CD4-positive, alpha-beta T cell treated with Interleukin-1 beta for 1 hour (primary cell): Measurements from ENCODE around the gene MT1B.

Source experiments
- DNase-seq, 2 donors: peaks; one replicate each; pipeline ENCODE4 v3.0.0-alpha.2; 2020 to 2022

The MT1B gene

GRCh38 chr16:56689171-56689570 lies 37.5 kb downstream of the MT1B start:
- DNase-seq = no peak

DNA sequence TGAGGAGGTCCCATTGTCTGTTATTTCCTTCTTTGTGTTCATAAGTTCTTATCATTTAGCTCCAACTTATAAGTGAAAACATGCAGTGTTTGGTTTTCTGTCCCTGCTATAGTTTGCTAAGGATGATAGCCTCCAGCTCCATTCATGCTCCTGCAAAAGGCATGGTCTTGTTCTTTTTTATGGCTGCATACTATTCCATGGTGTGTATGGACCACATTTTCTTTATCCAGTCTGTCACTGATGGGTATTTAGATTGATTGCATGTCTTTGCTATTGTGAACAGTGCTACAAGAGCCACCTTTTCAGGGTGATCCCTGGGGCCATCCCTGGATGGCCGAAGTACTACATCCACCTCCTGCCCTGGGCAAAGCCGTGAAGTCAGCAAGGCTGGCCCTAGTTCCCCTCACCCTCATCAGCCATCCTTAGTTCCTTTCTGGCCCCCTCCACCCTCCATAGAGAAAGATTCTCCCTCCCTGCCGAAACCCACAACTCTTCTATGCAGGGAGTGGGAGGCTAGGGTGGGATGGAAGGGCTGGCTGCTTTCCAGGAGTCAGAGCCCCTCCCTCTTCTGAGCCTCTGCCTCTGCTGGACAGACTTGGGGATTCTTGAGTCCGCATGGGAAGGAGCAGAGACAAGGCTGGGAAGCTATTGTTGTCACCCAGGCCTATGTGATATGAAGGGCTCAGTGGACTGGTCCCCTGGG lies 38.9 kb downstream of the MT1B start:
- no peak for DNase-seq

DNA sequence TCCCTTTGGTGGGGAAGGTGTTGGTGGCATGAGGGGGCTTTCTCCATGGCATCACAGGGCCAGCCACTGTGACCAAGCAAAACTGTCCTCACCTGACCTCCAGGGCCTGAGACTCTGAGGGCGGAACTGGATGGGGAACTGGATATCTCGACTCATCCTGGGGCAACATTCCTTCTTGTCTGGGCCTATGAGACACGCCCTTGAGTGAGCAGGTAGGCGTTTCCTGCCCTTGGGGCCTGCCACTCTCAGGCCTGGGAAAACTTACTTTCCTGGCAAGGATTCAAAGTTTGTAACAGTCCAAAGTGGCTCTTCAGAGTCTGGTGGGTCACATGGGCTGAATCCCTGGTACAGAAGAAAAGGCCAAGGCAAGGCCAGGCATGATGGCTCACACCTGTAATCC lies 40.2 kb downstream of the MT1B start:
- DNase-seq = no peak

- DNase-seq = no peak
These were observed 43.6 kb downstream of the MT1B start for GRCh38 chr16:56695246-56695645.

GRCh38 chr16:56697456-56698155 lies 45.9 kb downstream of the MT1B start:
- no peak for DNase-seq

GRCh38 chr16:56700195-56700594 lies 48.5 kb downstream of the MT1B start:
- no peak for DNase-seq

DNA sequence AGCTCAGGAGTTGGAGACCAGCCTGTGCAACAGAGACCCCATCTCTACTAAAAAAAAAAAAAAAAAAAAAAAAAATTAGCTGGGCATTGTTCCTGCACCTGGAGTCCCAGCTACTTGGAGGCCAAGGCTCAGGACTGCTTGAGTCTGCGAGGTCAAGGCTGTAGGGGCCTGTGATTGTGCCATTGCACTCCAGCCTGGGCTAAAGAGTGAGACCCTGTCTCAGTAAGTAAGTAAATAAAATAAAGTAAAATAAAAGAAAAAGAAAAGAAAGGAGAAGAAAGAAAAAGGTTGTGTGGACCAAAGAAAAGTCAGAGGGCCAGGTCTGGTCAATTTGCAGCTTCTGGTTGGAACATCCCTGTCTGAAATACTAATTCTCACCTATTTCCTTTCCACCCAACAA lies 48.9 kb downstream of the MT1B start:
- DNase-seq = no peak

- no peak for DNase-seq
These were observed 49.8 kb downstream of the MT1B start for GRCh38 chr16:56701534-56701933.
